Liver (tissue), 3 donors: Measurements from ENCODE around the gene PRMT9.

ENCODE experiments used
- EGR1 ChIP-seq, 2 donors: IDR thresholded peaks; 2 replicates each; pipeline ENCODE4 v1.6.1; 2016 to 2018; ENCODE audit warnings: antibody characterized with exemption in 2 of 2, low read depth in 2 of 2
- RAD21 ChIP-seq, 2 donors: IDR thresholded peaks; 2 replicates each; pipeline ENCODE4 v1.6.1; 2016; ENCODE audit warnings: antibody characterized with exemption in 2 of 2, mild to moderate bottlenecking in 2 of 2
- TAF1 ChIP-seq: conservative IDR thresholded peaks from 2 replicates; pipeline ENCODE4 v1.6.1; 2016; ENCODE audit warnings: antibody characterized with exemption, mild to moderate bottlenecking
- TF ChIP-seq, protein P1 (sequence below): fragments of 150-350 bp; IDR thresholded peaks from 2 replicates; pipeline ENCODE4 v1.5.1; 2017; ENCODE audit warnings: improper control_type of control experiment, low read depth, low read length; ENCODE audit not compliant: missing input control
- TF ChIP-seq, protein P2 (sequence below): IDR thresholded peaks from 2 replicates; pipeline ENCODE4 v1.6.1; 2016; ENCODE audit warnings: antibody characterized with exemption
- donor health status: healthy.
- donor health status: healthy.

DNA sequence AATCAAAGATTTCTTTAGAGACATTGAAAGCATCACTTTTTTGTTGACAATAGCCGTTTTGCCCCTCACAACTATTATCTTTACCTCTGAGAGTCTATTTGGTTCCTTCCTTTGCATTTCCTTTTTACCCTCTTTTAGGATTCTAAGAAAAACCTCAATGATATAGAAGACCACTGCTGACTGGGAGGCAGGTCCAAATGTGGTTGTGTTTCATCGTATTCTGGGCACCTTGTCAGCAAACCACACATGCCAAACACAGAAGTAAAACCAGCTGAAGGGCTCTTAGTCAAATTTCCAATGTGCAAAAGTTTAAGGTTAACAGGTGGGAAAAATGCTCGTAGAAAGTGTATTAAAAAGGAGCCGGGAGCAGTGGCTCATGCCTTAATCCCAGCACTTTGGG lies 5.1 kb upstream of the PRMT9 start:
- no peak for TF ChIP-seq TAF1
- TF ChIP-seq, protein P1, sequence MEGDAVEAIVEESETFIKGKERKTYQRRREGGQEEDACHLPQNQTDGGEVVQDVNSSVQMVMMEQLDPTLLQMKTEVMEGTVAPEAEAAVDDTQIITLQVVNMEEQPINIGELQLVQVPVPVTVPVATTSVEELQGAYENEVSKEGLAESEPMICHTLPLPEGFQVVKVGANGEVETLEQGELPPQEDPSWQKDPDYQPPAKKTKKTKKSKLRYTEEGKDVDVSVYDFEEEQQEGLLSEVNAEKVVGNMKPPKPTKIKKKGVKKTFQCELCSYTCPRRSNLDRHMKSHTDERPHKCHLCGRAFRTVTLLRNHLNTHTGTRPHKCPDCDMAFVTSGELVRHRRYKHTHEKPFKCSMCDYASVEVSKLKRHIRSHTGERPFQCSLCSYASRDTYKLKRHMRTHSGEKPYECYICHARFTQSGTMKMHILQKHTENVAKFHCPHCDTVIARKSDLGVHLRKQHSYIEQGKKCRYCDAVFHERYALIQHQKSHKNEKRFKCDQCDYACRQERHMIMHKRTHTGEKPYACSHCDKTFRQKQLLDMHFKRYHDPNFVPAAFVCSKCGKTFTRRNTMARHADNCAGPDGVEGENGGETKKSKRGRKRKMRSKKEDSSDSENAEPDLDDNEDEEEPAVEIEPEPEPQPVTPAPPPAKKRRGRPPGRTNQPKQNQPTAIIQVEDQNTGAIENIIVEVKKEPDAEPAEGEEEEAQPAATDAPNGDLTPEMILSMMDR = no peak
- no peak for TF ChIP-seq RAD21 (IDR thresholded peaks at IDR 0.05)
- TF ChIP-seq, protein P2, sequence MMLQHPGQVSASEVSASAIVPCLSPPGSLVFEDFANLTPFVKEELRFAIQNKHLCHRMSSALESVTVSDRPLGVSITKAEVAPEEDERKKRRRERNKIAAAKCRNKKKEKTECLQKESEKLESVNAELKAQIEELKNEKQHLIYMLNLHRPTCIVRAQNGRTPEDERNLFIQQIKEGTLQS = no peak
- no peak for TF ChIP-seq EGR1 (IDR thresholded peaks at IDR 0.05; ENCODE audit: low read depth in 2 of 2)
